A549 (cell line): ENCODE results near the gene PTGER4. TPM values are rescaled to one million over a fixed set of nuclear protein-coding genes. Genes with fewer than 3 reads are reported as not detected.

Experiments
- ATAC-seq, 2 experiments: fragments of 200-7000 bp in 1 of 2; fragments of >200 bp in 1 of 2; cut with Nextera tagmentation in 1 of 2; cut with Tn5 transposase in 1 of 2; 3 replicates each; pipeline versions ENCODE4 v1.8.0 to v1.9.1; 2018 to 2020; ENCODE audit warnings: mild to moderate bottlenecking in 1 of 2, moderate library complexity in 1 of 2
- CTCF ChIA-PET: fragments of 300-600 bp; sonication (Branson Sonifier 250); formaldehyde crosslinking; extraction: SDS; loops from one replicate; lab custom pipeline; 2021; ENCODE audit warnings: antibody characterized with exemption, inconsistent platforms; lab: Yijun Ruan, JAX
- POLR2A ChIA-PET: fragments of 350-600 bp; formaldehyde crosslinking; extraction: SDS; loops from one replicate; lab custom pipeline; 2021; ENCODE audit warnings: antibody characterized with exemption, inconsistent platforms; lab: Yijun Ruan, JAX
- DNase-seq, 2 experiments: peaks; one replicate each; pipeline versions ENCODE4 v3.0.0 to v3.0.0-alpha.2; 2011 to 2016; ENCODE audit warnings: low read depth in 1 of 2, low spot score in 1 of 2
- FAIRE-seq: peaks from 2 replicates; lab custom pipeline; 2011; peaks lifted over from hg19 to GRCh38; lab: Jason Lieb, UNC
- H3K27ac ChIP-seq, 2 experiments: fragments of >200 bp; sonication (Bioruptor Twin); formaldehyde crosslinking; 3 replicates each; pipeline ENCODE4 v1.5.1; 2016 to 2017
- H3K4me1 ChIP-seq: fragments of >200 bp; sonication (Bioruptor Twin); formaldehyde crosslinking; 3 replicates; pipeline ENCODE4 v1.6.1; 2016
- H3K4me2 ChIP-seq: fragments of >200 bp; sonication (Bioruptor Twin); formaldehyde crosslinking; 3 replicates; pipeline ENCODE4 v1.6.1; 2016
- H3K4me3 ChIP-seq: fragments of >200 bp; sonication (Bioruptor Twin); formaldehyde crosslinking; 3 replicates; pipeline ENCODE4 v1.5.1; 2016
- H3K9me3 ChIP-seq: fragments of >200 bp; sonication (Bioruptor Twin); formaldehyde crosslinking; 3 replicates; pipeline ENCODE4 v1.6.1; 2016
- CBX2 ChIP-seq: fragments of 200-600 bp; sonication (generic); IDR thresholded peaks from 2 replicates; pipeline ENCODE4 v1.6.1; 2016; ENCODE audit warnings: low read depth, mild to moderate bottlenecking, borderline replicate concordance
- CBX8 ChIP-seq: fragments of 200-600 bp; sonication (generic); IDR thresholded peaks from 2 replicates; pipeline ENCODE4 v1.6.1; 2016
- CHD4 ChIP-seq: fragments of 200-600 bp; sonication (generic); IDR thresholded peaks from 2 replicates; pipeline ENCODE4 v1.6.1; 2016; ENCODE audit warnings: antibody characterized with exemption, mild to moderate bottlenecking, borderline replicate concordance
- CTCF ChIP-seq: fragments of >200 bp; sonication (Bioruptor Twin); formaldehyde crosslinking; IDR thresholded peaks from 3 replicates; pipeline ENCODE4 v1.5.1; 2016
- EHMT2 ChIP-seq: fragments of 200-600 bp; sonication (generic); IDR thresholded peaks from 2 replicates; pipeline ENCODE4 v1.6.1; 2016; ENCODE audit warnings: antibody characterized with exemption, low read depth, mild to moderate bottlenecking, moderate library complexity
- EP300 ChIP-seq, 2 experiments: fragments of >200 bp; sonication (Bioruptor Twin); formaldehyde crosslinking; IDR thresholded peaks; 2 replicates in 1 of 2; 3 replicates in 1 of 2; pipeline ENCODE4 v1.6.1; 2016 to 2017
- ESRRA ChIP-seq: fragments of 150-350 bp; IDR thresholded peaks from 2 replicates; pipeline ENCODE4 v1.6.1; 2014; ENCODE audit warnings: mild to moderate bottlenecking, low read length, borderline replicate concordance
- FOSL2 ChIP-seq, 2 experiments: fragments of 450-650 bp in 1 of 2; fragments of >200 bp in 1 of 2; sonication (Bioruptor Twin) in 1 of 2; formaldehyde crosslinking; IDR thresholded peaks; 2 replicates each; pipeline versions ENCODE4 v1.5.0 to v1.6.1; 2016 to 2020; ENCODE audit warnings: mild to moderate bottlenecking in 1 of 2, moderate library complexity in 1 of 2
- GATA3 ChIP-seq: IDR thresholded peaks from 2 replicates; pipeline ENCODE4 v1.6.1; 2012; ENCODE audit warnings: borderline replicate concordance
- HES2 ChIP-seq: fragments of >200 bp; sonication (Bioruptor Twin); formaldehyde crosslinking; IDR thresholded peaks from 2 replicates; pipeline ENCODE4 v1.6.1; 2016
- HOXA7 ChIP-seq: fragments of 250-450 bp; sonication (Bioruptor Pico); IDR thresholded peaks from 2 replicates; pipeline ENCODE4 v1.5.0; 2020; ENCODE audit warnings: mild to moderate bottlenecking, moderate library complexity
- JUN ChIP-seq, 2 experiments: fragments of >200 bp; sonication (Bioruptor Twin); formaldehyde crosslinking; IDR thresholded peaks; 2 replicates in 1 of 2; 3 replicates in 1 of 2; pipeline ENCODE4 v1.6.1; 2016 to 2017
- KDM5A ChIP-seq: fragments of 200-600 bp; sonication (generic); IDR thresholded peaks from 2 replicates; pipeline ENCODE4 v1.6.1; 2016; ENCODE audit warnings: antibody characterized with exemption, mild to moderate bottlenecking
- MYC ChIP-seq: IDR thresholded peaks from 2 replicates; pipeline ENCODE4 v1.6.1; 2012; ENCODE audit warnings: mild to moderate bottlenecking, inconsistent platforms, low read length, improper control_type of control experiment, borderline replicate concordance
- RAD21 ChIP-seq, 2 experiments: fragments of >200 bp in 1 of 2; sonication (Bioruptor Twin) in 1 of 2; formaldehyde crosslinking in 1 of 2; IDR thresholded peaks in 1 of 2; conservative IDR thresholded peaks in 1 of 2; 2 replicates in 1 of 2; 3 replicates in 1 of 2; pipeline ENCODE4 v1.6.1; 2012 to 2018; ENCODE audit warnings: inconsistent platforms in 1 of 2
- RARB ChIP-seq: fragments of 250-450 bp; sonication (Bioruptor Pico); IDR thresholded peaks from 2 replicates; pipeline ENCODE4 v1.8.0; 2021; ENCODE audit warnings: mild to moderate bottlenecking, moderate library complexity
- RCOR1 ChIP-seq: fragments of 150-350 bp; IDR thresholded peaks from 2 replicates; pipeline ENCODE4 v1.6.1; 2014; ENCODE audit warnings: antibody characterized with exemption, low read length, low read depth
- REST ChIP-seq: fragments of 200-600 bp; sonication (generic); IDR thresholded peaks from 2 replicates; pipeline ENCODE4 v1.6.1; 2016; ENCODE audit warnings: antibody characterized with exemption, mild to moderate bottlenecking, moderate library complexity
- RFX5 ChIP-seq: fragments of 450-650 bp; IDR thresholded peaks from 2 replicates; pipeline ENCODE4 v1.7.1; 2014; ENCODE audit warnings: antibody characterized with exemption, mild to moderate bottlenecking, moderate library complexity
- RNF2 ChIP-seq: fragments of 200-600 bp; sonication (generic); IDR thresholded peaks from 2 replicates; pipeline ENCODE4 v1.6.1; 2016; ENCODE audit warnings: low read depth, mild to moderate bottlenecking, antibody characterized with exemption, moderate library complexity, borderline replicate concordance
- SMC3 ChIP-seq: fragments of >200 bp; sonication (Bioruptor Twin); formaldehyde crosslinking; IDR thresholded peaks from 3 replicates; pipeline ENCODE4 v1.6.1; 2018; ENCODE audit warnings: inconsistent platforms
- ZFP36 ChIP-seq: fragments of 450-650 bp; IDR thresholded peaks from 2 replicates; pipeline ENCODE4 v1.6.1; 2014; ENCODE audit warnings: borderline replicate concordance; ENCODE audit not compliant: partially characterized antibody
- ZNF302 ChIP-seq: fragments of 250-450 bp; sonication (Bioruptor Pico); IDR thresholded peaks from 2 replicates; pipeline ENCODE4 v1.9.0; 2021; ENCODE audit warnings: inconsistent platforms, mild to moderate bottlenecking, moderate library complexity
- WGBS: methylation state at CpG from one replicate; pipeline ENCODE4 v1.1.6; 2017; ENCODE audit errors: missing lambda C conversion rate; 5-methylcytosine and 5-hydroxymethylcytosine counted together
- polyA plus RNA-seq, 4 experiments: library from polyadenylated mRNA; depleted of rRNA in 3 of 4; stranded (reverse); fragments of >200 nt; fragmentation: RNase III in 1 of 4; extraction: RNeasy Plus Mini Kit Qiagen cat#74134 plus additional on column Dnase treatment in 1 of 4; gene quantifications; 2 replicates in 3 of 4; 3 replicates in 1 of 4; pipeline ENCODE4 v1.2.3, GENCODE V29; 2011 to 2017

The PTGER4 gene
- polyA plus RNA-seq, 2 of the 4 experiments (the other 2 are of a cell fraction): 0.54 to 0.89 TPM

GRCh38 chr5:40688127-40688761 is 8.5 kb downstream of the PTGER4 start:
- H3K4me1 ChIP-seq: peaks cover 29% of the 10 kb centered on the region
- ChIA-PET POLR2A (no interaction called here), CTCF (interaction anchor here (0.6 to 5.0 kb wide), 18 partner anchors 8 to 1109 kb away, joined by 3 to 38 read pairs (median 3); partner anchors contain the start of gene PTGER4)
- 3% methylated on average over 8 of the region's 8 CpGs for WGBS
- no peaks in the 10 kb centered on the region for H3K9me3 ChIP-seq
- DNase-seq (peak; percentile 69 to 88), ATAC-seq (peak; percentile 96 to 97), FAIRE-seq (peak; percentile 88)
- peak; percentile 97 for TF ChIP-seq SMC3
- TF ChIP-seq CBX8: no peak
- TF ChIP-seq ESRRA: no peak
- TF ChIP-seq EP300 (IDR thresholded peaks at IDR 0.05): no peak
- TF ChIP-seq HOXA7 (CRISPR knock-in tag): no peak
- no peak for TF ChIP-seq GATA3
- no peak for TF ChIP-seq MYC
- TF ChIP-seq CTCF: peak; percentile 93
- TF ChIP-seq CBX2: no peak
- TF ChIP-seq JUN (IDR thresholded peaks at IDR 0.05): no peak
- no peak for TF ChIP-seq RCOR1
- no peak for TF ChIP-seq KDM5A
- peak; percentile 98 to 99 for TF ChIP-seq RAD21 (conservative IDR thresholded peaks at IDR 0.05 in 1 of 2, IDR thresholded peaks at IDR 0.05 in 1 of 2)
- no peak for TF ChIP-seq EHMT2
- no peak for TF ChIP-seq ZNF302 (CRISPR knock-in tag)
- no peak for TF ChIP-seq HES2
- no peak for TF ChIP-seq RFX5
- peak overlapping the region; percentile 61 for H3K4me2 ChIP-seq
- H3K27ac ChIP-seq: peak overlapping the region; percentile 47 to 68; a peak in 4 of 6 replicates
- no peak overlapping the region for H3K4me3 ChIP-seq

- POLR2A ChIA-PET: no interaction called here
- CTCF ChIA-PET: interaction anchor here (0.5 to 5.0 kb wide), 20 partner anchors 9 to 1109 kb away, joined by 3 to 38 read pairs (median 3); partner anchors contain the start of gene PTGER4
- peaks cover 29% of the 10 kb centered on the region for H3K4me1 ChIP-seq
These were observed 9.3 kb downstream of the PTGER4 start for GRCh38 chr5:40688996-40689395.

More at GRCh38 chr5:40688996-40689395, 9.3 kb downstream of the PTGER4 start:
- Histone ChIP-seq H3K9me3 (no peaks in the 10 kb centered on the region), H3K4me3 (no peak overlapping the region), H3K4me2 (peak overlapping the region; percentile 61), H3K27ac (peak overlapping the region in 1 of 2 experiments; percentile 39; a peak in 1 of 6 replicates)
- ATAC-seq: no peak
- TF ChIP-seq RARB: no peak
- no peak for TF ChIP-seq RFX5
- TF ChIP-seq FOSL2 (IDR thresholded peaks at IDR 0.05): no peak
- no peak for TF ChIP-seq FOSL2 (CRISPR knock-in tag; IDR thresholded peaks at IDR 0.05)
- TF ChIP-seq ZFP36: no peak
- no peak for TF ChIP-seq JUN (IDR thresholded peaks at IDR 0.05)
- TF ChIP-seq CHD4: no peak
- no peak for TF ChIP-seq REST
- TF ChIP-seq RNF2: no peak
- TF ChIP-seq ESRRA: no peak
- no peak for TF ChIP-seq RCOR1
- no peak for FAIRE-seq
- DNase-seq: no peak
